Endothelial cell of umbilical vein (primary cell): ENCODE results near the gene CCDC85C. TPM values are rescaled to one million over a fixed set of nuclear protein-coding genes. Genes with fewer than 3 reads are reported as not detected.
A peak's percentile ranks its signal among the peaks of the same experiment; 100 is the strongest.

Source experiments
- BruUV-seq: library from RNA; stranded (reverse); fragments of 400-500 nt; replicated peaks from 2 replicates; lab custom pipeline; 2021; lab: Mats Ljungman, UMichigan
- CTCF ChIA-PET: fragments of 300-600, 350-600 bp; sonication (Branson Sonifier 250); formaldehyde crosslinking; loops from one replicate; lab custom pipeline; 2021; ENCODE audit warnings: antibody characterized with exemption, inconsistent platforms; lab: Charles Lee
- POLR2A ChIA-PET: fragments of 300-600, 350-600 bp; sonication (Branson Sonifier 250); formaldehyde crosslinking; loops from one replicate; lab custom pipeline; 2021; ENCODE audit warnings: antibody characterized with exemption, inconsistent platforms; lab: Charles Lee
- DNase-seq: peaks from one replicate; pipeline ENCODE4 v3.0.0-alpha.2; 2011; ENCODE audit warnings: low read depth, low spot score
- FAIRE-seq: peaks from 2 replicates; lab custom pipeline; 2011; peaks lifted over from hg19 to GRCh38; lab: Jason Lieb, UNC
- H2AFZ ChIP-seq: 2 replicates; pipeline ENCODE4 v1.6.0; 2012; ENCODE audit warnings: low read depth, low read length, control low read depth, inconsistent platforms
- H3K27ac ChIP-seq: 2 replicates; pipeline ENCODE4 v1.5.1; 2011; ENCODE audit warnings: low read depth, mild to moderate bottlenecking, control low read depth, low read length, moderate library complexity; ENCODE audit not compliant: insufficient read depth
- H3K27me3 ChIP-seq, 2 experiments: 2 replicates each; pipeline versions ENCODE4 v1.6.0 to v1.6.1; 2011; ENCODE audit warnings: low read length in 2 of 2, mixed read lengths in 1 of 2; ENCODE audit not compliant: control insufficient read depth in 2 of 2, insufficient read depth in 2 of 2
- H3K36me3 ChIP-seq, 2 experiments: 2 replicates in 1 of 2; 3 replicates in 1 of 2; pipeline ENCODE4 v1.5.1; 2011; ENCODE audit warnings: low read length in 2 of 2, mild to moderate bottlenecking in 1 of 2, moderate library complexity in 1 of 2; ENCODE audit not compliant: control insufficient read depth in 2 of 2, insufficient read depth in 2 of 2; ENCODE audit errors: extremely low read depth in 1 of 2
- H3K4me1 ChIP-seq: 3 replicates; pipeline ENCODE4 v1.5.1; 2011; ENCODE audit warnings: mild to moderate bottlenecking, low read length; ENCODE audit not compliant: control insufficient read depth, insufficient read depth; ENCODE audit errors: extremely low read depth
- H3K4me2 ChIP-seq: 2 replicates; pipeline ENCODE4 v1.6.1; 2011; ENCODE audit warnings: low read length, control low read depth, mixed read lengths; ENCODE audit not compliant: insufficient read depth
- H3K4me3 ChIP-seq, 3 experiments: fragments of 200-600 bp in 1 of 3; sonication (generic), shearing (Covaris generic) in 1 of 3; replicated peaks in 1 of 3; 2 replicates each; pipeline ENCODE4 v1.5.1; 2011 to 2016; ENCODE audit warnings: control low read depth in 3 of 3, low read length in 3 of 3, mild to moderate bottlenecking in 2 of 3, inconsistent platforms in 1 of 3, low read depth in 1 of 3, moderate library complexity in 1 of 3; ENCODE audit not compliant: insufficient read depth in 1 of 3
- H3K79me2 ChIP-seq: 2 replicates; pipeline ENCODE4 v1.6.0; 2012; ENCODE audit warnings: low read length, inconsistent platforms; ENCODE audit not compliant: control insufficient read depth, insufficient read depth
- H3K9ac ChIP-seq: replicated peaks from 2 replicates; pipeline ENCODE3; 2011; ENCODE audit warnings: low read length, control low read depth; ENCODE audit not compliant: insufficient read depth; ENCODE audit errors: extremely low read depth
- H3K9me1 ChIP-seq: replicated peaks from 3 replicates; pipeline ENCODE4 v1.6.0; 2011; ENCODE audit warnings: mild to moderate bottlenecking, low read length; ENCODE audit not compliant: control insufficient read depth, insufficient read depth; ENCODE audit errors: extremely low read depth
- H3K9me3 ChIP-seq: replicated peaks from 2 replicates; pipeline ENCODE4 v1.5.1; 2012; ENCODE audit warnings: low read length, inconsistent platforms; ENCODE audit not compliant: control insufficient read depth, insufficient read depth
- H4K20me1 ChIP-seq: replicated peaks from 2 replicates; pipeline ENCODE3; 2011; ENCODE audit warnings: mild to moderate bottlenecking, low read length; ENCODE audit not compliant: control insufficient read depth, insufficient read depth; ENCODE audit errors: extremely low read depth
- EZH2 ChIP-seq: IDR thresholded peaks from 2 replicates; pipeline ENCODE4 v1.6.1; 2012; ENCODE audit warnings: borderline replicate concordance, low read depth, mild to moderate bottlenecking, moderate library complexity, low read length, inconsistent platforms; ENCODE audit not compliant: severe bottlenecking
- FOS ChIP-seq: IDR thresholded peaks from 2 replicates; pipeline ENCODE4 v1.6.1; 2011; ENCODE audit warnings: mild to moderate bottlenecking, low read length, moderate library complexity, borderline replicate concordance; ENCODE audit not compliant: insufficient read depth
- GATA2 ChIP-seq: IDR thresholded peaks from 2 replicates; pipeline ENCODE4 v1.7.0; 2011; ENCODE audit warnings: low read depth, mild to moderate bottlenecking, moderate library complexity, mixed read lengths, low read length; ENCODE audit not compliant: insufficient read length, insufficient read depth
- JUN ChIP-seq: IDR thresholded peaks from 2 replicates; pipeline ENCODE4 v1.6.1; 2011; ENCODE audit warnings: borderline replicate concordance, low read depth; ENCODE audit not compliant: insufficient read length, insufficient read depth
- MYC ChIP-seq: IDR thresholded peaks from one replicate; pipeline ENCODE4 v1.6.1; 2011; ENCODE audit warnings: mild to moderate bottlenecking, low read depth, low read length
- POLR2A ChIP-seq: IDR thresholded peaks from 2 replicates; pipeline ENCODE4 v1.6.1; 2012; ENCODE audit warnings: low read depth, mild to moderate bottlenecking, control low read depth, low read length
- POLR2AphosphoS5 ChIP-seq: IDR thresholded peaks from 2 replicates; pipeline ENCODE4 v1.6.1; 2012; ENCODE audit warnings: low read depth, mild to moderate bottlenecking, control low read depth, low read length, moderate library complexity; ENCODE audit not compliant: insufficient read depth
- dilution Hi-C: fragments of 300-500 bp; cut with MboI; formaldehyde crosslinking; loops from one replicate; pipeline ENCODE4 v1.15.0; 2019; ENCODE audit warnings: low sequenced_read_pairs; ENCODE audit not compliant: extremely low pct_ligation_motif_present
- intact Hi-C: fragments of 100-400 bp; cut with micrococcal nuclease; formaldehyde crosslinking; loops from one replicate; pipeline ENCODE4 v1.10.0; 2022
- polyA plus RNA-seq, 4 experiments: library from polyadenylated mRNA; depleted of rRNA in 3 of 4; stranded (reverse) in 3 of 4; unstranded in 1 of 4; fragments of >200 nt; gene quantifications; 2 replicates each; pipeline versions ENCODE4 v1.2.1 to v1.2.3, GENCODE V29; 2011 to 2012; ENCODE audit warnings: missing spikeins in 1 of 4
- total RNA-seq: library from RNA; stranded (reverse); gene quantifications from 2 replicates; pipeline ENCODE4 v1.2.3, GENCODE V29; 2021
- TF ChIP-seq, protein P1 (sequence below), 2 donors: IDR thresholded peaks; 1 replicate in 1 of 2; 2 replicates in 1 of 2; pipeline ENCODE4 v1.5.1; 2011; ENCODE audit warnings: low read length in 2 of 2, mild to moderate bottlenecking in 2 of 2, moderate library complexity in 2 of 2, control low read depth in 1 of 2, inconsistent platforms in 1 of 2, low read depth in 1 of 2; ENCODE audit not compliant: insufficient read depth in 1 of 2; ENCODE audit errors: extremely low read depth in 1 of 2
- TF ChIP-seq, protein P2 (sequence below): IDR thresholded peaks from 2 replicates; pipeline ENCODE4 v1.6.1; 2011; ENCODE audit not compliant: insufficient read depth, insufficient read length

The CCDC85C gene
- total and polyA plus RNA-seq, 2 donors (not counting 3 experiments of a cell fraction or from before 2014, with no cell fraction given) = 7.5 to 17.8 TPM

DNA sequence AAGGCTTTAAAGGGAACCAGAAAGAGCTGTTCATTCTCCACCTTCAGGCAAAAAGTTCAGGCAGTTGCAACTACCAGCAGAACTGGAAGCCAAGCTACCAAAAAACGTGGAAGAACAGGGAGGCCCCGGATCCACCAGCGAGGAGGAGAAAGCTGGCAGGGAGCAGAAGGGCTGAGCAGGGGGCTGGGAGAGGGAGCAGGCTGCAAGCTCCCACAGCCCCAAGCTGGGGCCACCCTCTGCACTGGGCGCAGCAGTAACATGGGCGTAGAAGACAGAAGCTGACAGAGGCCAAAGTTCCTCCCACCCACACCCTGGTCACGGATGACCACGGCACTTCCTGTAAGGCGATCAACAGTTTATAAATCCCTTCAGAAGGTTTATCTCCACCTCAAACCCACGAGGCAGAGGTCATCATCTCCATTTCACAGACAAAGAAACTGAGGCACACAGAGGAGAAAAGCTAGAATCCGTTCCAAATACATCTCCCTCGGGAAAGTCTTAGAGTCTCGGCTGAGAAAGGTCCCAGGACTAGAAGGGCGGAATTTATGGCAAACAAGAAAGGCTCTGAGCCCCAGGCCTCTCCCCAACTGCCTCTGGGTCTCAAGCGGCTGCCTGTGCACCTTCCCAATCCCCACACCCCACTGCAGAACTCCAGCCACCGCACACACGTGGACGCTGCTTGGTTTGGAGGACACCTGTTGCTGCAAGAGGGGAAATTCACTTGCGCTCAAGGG, 1.8 kb downstream of the CCDC85C start:
- peak; percentile 78 for FAIRE-seq
- DNase-seq = no peak

More for the DNA sequence above, 1.8 kb downstream of the CCDC85C start:
- H3K4me2 ChIP-seq = peak overlapping the region; percentile 56
- H4K20me1 ChIP-seq = no peaks in the 10 kb centered on the region
- BruUV-seq = TSS peak; percentile 16
- ChIA-PET CTCF (interaction anchor here (0.6 to 8.0 kb wide), 11 partner anchors 10 to 86 kb away, joined by 3 to 61 read pairs (median 3); no protein-coding TSS in a partner anchor), POLR2A (no interaction called here)
- H3K4me3 ChIP-seq = peak overlapping the region in 2 of 3 experiments; percentile 7 to 25
- H3K9me3 ChIP-seq = no peaks in the 10 kb centered on the region
- no peak overlapping the region for H2AFZ ChIP-seq
- dilution Hi-C loops = no loop called here
- H3K79me2 ChIP-seq = no peaks in the 10 kb centered on the region
- peaks cover 26% of the 10 kb centered on the region for H3K4me1 ChIP-seq
- no peaks in the 10 kb centered on the region for H3K36me3 ChIP-seq
- H3K9me1 ChIP-seq = no peaks in the 10 kb centered on the region
- H3K27ac ChIP-seq = no peak overlapping the region
- TF ChIP-seq EZH2 (no peak), MYC (no peak), GATA2 (no peak), POLR2A (no peak), FOS (no peak), JUN (no peak), POLR2AphosphoS5 (no peak)
- TF ChIP-seq, protein P1, sequence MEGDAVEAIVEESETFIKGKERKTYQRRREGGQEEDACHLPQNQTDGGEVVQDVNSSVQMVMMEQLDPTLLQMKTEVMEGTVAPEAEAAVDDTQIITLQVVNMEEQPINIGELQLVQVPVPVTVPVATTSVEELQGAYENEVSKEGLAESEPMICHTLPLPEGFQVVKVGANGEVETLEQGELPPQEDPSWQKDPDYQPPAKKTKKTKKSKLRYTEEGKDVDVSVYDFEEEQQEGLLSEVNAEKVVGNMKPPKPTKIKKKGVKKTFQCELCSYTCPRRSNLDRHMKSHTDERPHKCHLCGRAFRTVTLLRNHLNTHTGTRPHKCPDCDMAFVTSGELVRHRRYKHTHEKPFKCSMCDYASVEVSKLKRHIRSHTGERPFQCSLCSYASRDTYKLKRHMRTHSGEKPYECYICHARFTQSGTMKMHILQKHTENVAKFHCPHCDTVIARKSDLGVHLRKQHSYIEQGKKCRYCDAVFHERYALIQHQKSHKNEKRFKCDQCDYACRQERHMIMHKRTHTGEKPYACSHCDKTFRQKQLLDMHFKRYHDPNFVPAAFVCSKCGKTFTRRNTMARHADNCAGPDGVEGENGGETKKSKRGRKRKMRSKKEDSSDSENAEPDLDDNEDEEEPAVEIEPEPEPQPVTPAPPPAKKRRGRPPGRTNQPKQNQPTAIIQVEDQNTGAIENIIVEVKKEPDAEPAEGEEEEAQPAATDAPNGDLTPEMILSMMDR (IDR thresholded peaks at IDR 0.05; ENCODE audit: extremely low read depth in 1 of 2, insufficient read depth in 1 of 2, low read depth in 1 of 2, low read length in 2 of 2) = no peak
- TF ChIP-seq, protein P2, sequence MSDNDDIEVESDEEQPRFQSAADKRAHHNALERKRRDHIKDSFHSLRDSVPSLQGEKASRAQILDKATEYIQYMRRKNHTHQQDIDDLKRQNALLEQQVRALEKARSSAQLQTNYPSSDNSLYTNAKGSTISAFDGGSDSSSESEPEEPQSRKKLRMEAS = no peak
- intact Hi-C loops = loop anchor here (5.0 kb wide), 1 partner anchor 150 kb away; no protein-coding TSS in a partner anchor
- peaks cover 0 to 5% of the 10 kb centered on the region in 2 experiments for H3K27me3 ChIP-seq
- H3K9ac ChIP-seq = no peak overlapping the region
